Prostate gland (tissue), 2 donors: Measurements from ENCODE around the gene NKAPL.

Source experiments
- CTCF ChIP-seq, 4 experiments: fragments of 200-600 bp in 2 of 4; fragments of 450-650 bp in 2 of 4; sonication (generic) in 2 of 4; IDR thresholded peaks; 1 replicate in 3 of 4; 2 replicates in 1 of 4; pipeline ENCODE4 v1.5.1; 2016 to 2019; ENCODE audit warnings: antibody characterized with exemption in 4 of 4, mild to moderate bottlenecking in 2 of 4, moderate library complexity in 2 of 4
- POLR2A ChIP-seq: fragments of 450-650 bp; IDR thresholded peaks from one replicate; pipeline ENCODE4 v1.6.1; 2016; ENCODE audit warnings: antibody characterized with exemption, mild to moderate bottlenecking

- TF ChIP-seq CTCF (IDR thresholded peaks at IDR 0.05): no peak
- TF ChIP-seq POLR2A: no peak
Observed at GRCh38 chr6:28217890-28218289, 41.2 kb upstream of the NKAPL start.
